ENCODE data around the gene TNFSF11. TPM values are rescaled to one million over a fixed set of nuclear protein-coding genes. Genes with fewer than 3 reads are reported as not detected.

TNFSF11 gene
- total and polyA plus RNA-seq, 4 donors = 0.06 to 0.97 TPM; not detected in 2

DNA sequence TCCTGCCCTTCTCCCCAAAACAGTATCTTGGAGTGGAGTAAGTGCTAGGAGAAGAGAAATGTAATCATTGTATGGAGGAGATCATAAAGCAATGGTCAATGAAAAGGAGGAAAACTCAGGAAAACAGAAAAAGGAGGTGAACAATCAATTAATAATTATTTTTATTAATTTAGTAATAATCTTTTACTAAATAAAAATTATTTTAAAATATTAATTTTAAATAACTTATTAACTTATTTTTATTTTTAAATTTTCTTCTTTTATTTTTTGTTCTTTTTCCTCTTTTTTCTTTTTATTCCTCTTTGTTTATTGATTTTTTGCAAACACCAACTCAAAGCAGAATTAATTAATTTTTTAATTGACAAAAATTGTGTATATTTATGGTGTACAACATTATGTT is 80.3 kb downstream of the TNFSF11 start:
- ATAC-seq (ENCODE audit: insufficient read depth, low FRiP score) = no peak
- TF ChIP-seq, protein P1, sequence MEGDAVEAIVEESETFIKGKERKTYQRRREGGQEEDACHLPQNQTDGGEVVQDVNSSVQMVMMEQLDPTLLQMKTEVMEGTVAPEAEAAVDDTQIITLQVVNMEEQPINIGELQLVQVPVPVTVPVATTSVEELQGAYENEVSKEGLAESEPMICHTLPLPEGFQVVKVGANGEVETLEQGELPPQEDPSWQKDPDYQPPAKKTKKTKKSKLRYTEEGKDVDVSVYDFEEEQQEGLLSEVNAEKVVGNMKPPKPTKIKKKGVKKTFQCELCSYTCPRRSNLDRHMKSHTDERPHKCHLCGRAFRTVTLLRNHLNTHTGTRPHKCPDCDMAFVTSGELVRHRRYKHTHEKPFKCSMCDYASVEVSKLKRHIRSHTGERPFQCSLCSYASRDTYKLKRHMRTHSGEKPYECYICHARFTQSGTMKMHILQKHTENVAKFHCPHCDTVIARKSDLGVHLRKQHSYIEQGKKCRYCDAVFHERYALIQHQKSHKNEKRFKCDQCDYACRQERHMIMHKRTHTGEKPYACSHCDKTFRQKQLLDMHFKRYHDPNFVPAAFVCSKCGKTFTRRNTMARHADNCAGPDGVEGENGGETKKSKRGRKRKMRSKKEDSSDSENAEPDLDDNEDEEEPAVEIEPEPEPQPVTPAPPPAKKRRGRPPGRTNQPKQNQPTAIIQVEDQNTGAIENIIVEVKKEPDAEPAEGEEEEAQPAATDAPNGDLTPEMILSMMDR (IDR thresholded peaks at IDR 0.05; ENCODE audit: control extremely low read depth, extremely low read depth) = no peak
- Histone ChIP-seq H3K4me3 (no peak overlapping the region), H3K9me3 (ENCODE audit: control insufficient read depth in 4 of 4, insufficient read depth in 3 of 4, low read length in 3 of 4) (peaks cover 0 to 2% (median 0%) of the 10 kb centered on the region in 4 donors), H3K27ac (ENCODE audit: low read depth in 1 of 2, low read length in 1 of 2) (no peak overlapping the region), H3K4me1 (ENCODE audit: control insufficient read depth in 5 of 5, insufficient read depth in 5 of 5, low read length in 5 of 5) (peaks cover 0 to 24% (median 0%) of the 10 kb centered on the region in 5 donors), H3K36me3 (ENCODE audit: control insufficient read depth in 4 of 4, insufficient read depth in 4 of 4, low read length in 4 of 4) (no peaks in the 10 kb centered on the region), H3K9ac (ENCODE audit: insufficient read depth in 1 of 2, low read length in 2 of 2) (no peak overlapping the region), H3K27me3 (ENCODE audit: control insufficient read depth in 3 of 3, insufficient read depth in 3 of 3, low read length in 2 of 3) (no peaks in the 10 kb centered on the region)
- no peak for DNase-seq

DNA sequence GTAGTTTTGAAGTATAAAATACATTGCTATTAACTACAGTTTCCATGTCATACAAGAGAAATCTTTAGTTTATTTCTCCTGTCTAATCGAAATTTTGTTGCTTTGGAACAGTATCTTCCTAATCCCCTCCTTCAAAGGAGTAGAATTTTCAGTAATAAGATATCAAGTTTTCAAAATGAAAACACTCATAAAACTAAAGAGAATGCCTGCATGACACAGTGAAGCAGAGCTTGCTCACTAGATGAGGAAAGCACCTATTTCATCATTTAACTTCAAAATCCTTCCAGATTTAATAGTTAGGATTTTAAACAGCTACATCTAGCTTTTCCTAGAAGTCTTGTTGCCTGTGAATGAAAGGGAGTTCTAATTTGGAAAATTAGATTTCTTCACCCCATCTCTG is 80.8 kb downstream of the TNFSF11 start:
- Histone ChIP-seq H3K36me3 (ENCODE audit: control insufficient read depth in 4 of 4, insufficient read depth in 4 of 4, low read length in 4 of 4) (no peaks in the 10 kb centered on the region), H3K27me3 (ENCODE audit: control insufficient read depth in 3 of 3, insufficient read depth in 3 of 3, low read length in 2 of 3) (no peaks in the 10 kb centered on the region), H3K9me3 (ENCODE audit: control insufficient read depth in 4 of 4, insufficient read depth in 3 of 4, low read length in 3 of 4) (peaks cover 0 to 2% (median 0%) of the 10 kb centered on the region in 4 donors), H3K9ac (ENCODE audit: insufficient read depth in 1 of 2, low read length in 2 of 2) (no peak overlapping the region), H3K27ac (ENCODE audit: low read depth in 1 of 2, low read length in 1 of 2) (no peak overlapping the region), H3K4me1 (ENCODE audit: control insufficient read depth in 5 of 5, insufficient read depth in 5 of 5, low read length in 5 of 5) (peaks cover 0 to 19% (median 0%) of the 10 kb centered on the region in 5 donors), H3K4me3 (no peak overlapping the region)
- no peak for ATAC-seq (ENCODE audit: insufficient read depth, low FRiP score)
- 51 to 79% methylated on average over 1 of the region's 1 CpG for WGBS, 2 donors
- no peak for DNase-seq
- TF ChIP-seq, protein P1 (IDR thresholded peaks at IDR 0.05; ENCODE audit: control extremely low read depth, extremely low read depth) = no peak

DNA sequence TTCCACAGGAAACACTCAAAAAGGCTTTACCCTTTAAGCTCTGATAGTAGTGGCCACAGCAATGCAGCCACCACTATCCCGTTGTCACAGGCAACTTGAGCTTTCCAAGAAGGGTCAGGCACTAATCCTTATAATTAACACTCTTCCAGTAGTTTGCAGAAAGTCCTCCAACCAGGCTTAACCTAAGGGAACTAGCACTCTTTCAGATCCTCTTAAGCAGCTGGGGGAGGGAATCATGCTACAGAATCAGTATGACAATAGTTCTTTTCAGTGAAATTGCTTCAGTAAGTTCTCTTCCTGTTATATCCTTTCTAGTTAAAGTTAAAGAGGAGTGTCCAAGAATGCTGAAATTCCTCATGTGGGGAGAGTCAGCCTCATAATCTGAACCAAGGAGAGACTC is 82.2 kb downstream of the TNFSF11 start:
- ATAC-seq (ENCODE audit: insufficient read depth, low FRiP score) = no peak
- DNase-seq = peak in 1 of 3 donors; percentile 21
- no peak overlapping the region for H3K4me3 ChIP-seq
- no peaks in the 10 kb centered on the region for H3K27me3 ChIP-seq (ENCODE audit: control insufficient read depth in 3 of 3, insufficient read depth in 3 of 3, low read length in 2 of 3)
- WGBS, 2 donors = 41 to 60% methylated on average over 1 of the region's 1 CpG
- H3K4me1 ChIP-seq (ENCODE audit: control insufficient read depth in 5 of 5, insufficient read depth in 5 of 5, low read length in 5 of 5) = peaks cover 0 to 9% (median 0%) of the 10 kb centered on the region in 5 donors
- no peaks in the 10 kb centered on the region for H3K36me3 ChIP-seq (ENCODE audit: control insufficient read depth in 4 of 4, insufficient read depth in 4 of 4, low read length in 4 of 4)
- H3K27ac ChIP-seq (ENCODE audit: low read depth in 1 of 2, low read length in 1 of 2) = no peak overlapping the region
- no peaks in the 10 kb centered on the region for H3K9me3 ChIP-seq (ENCODE audit: control insufficient read depth in 4 of 4, insufficient read depth in 3 of 4, low read length in 3 of 4)
- H3K9ac ChIP-seq (ENCODE audit: insufficient read depth in 1 of 2, low read length in 2 of 2) = no peak overlapping the region
- TF ChIP-seq, protein P1 (IDR thresholded peaks at IDR 0.05; ENCODE audit: control extremely low read depth, extremely low read depth) = no peak

DNA sequence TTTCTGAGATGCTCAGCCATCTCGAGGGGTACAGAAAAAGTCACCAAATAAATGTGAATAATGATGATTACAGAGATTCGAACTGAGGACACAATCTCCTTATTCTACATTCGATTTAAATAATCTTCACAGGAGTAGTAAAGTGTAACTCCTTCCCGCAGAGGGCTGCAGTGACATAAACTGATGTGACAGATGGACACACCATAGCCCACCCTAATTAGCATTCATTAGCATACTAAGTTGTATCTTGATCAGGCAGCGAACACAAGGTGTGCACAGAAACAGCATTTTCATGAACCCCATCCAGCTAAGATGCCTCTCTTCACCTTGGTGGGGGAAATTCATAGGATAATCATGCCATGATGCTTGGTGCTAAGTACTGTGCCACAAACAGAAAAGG is 83.0 kb downstream of the TNFSF11 start:
- Histone ChIP-seq H3K4me1 (ENCODE audit: control insufficient read depth in 5 of 5, insufficient read depth in 5 of 5, low read length in 5 of 5) (peaks cover 0 to 9% (median 0%) of the 10 kb centered on the region in 5 donors), H3K9ac (ENCODE audit: insufficient read depth in 1 of 2, low read length in 2 of 2) (no peak overlapping the region), H3K9me3 (ENCODE audit: control insufficient read depth in 4 of 4, insufficient read depth in 3 of 4, low read length in 3 of 4) (no peaks in the 10 kb centered on the region), H3K27me3 (ENCODE audit: control insufficient read depth in 3 of 3, insufficient read depth in 3 of 3, low read length in 2 of 3) (no peaks in the 10 kb centered on the region), H3K27ac (ENCODE audit: low read depth in 1 of 2, low read length in 1 of 2) (no peak overlapping the region), H3K36me3 (ENCODE audit: control insufficient read depth in 4 of 4, insufficient read depth in 4 of 4, low read length in 4 of 4) (no peaks in the 10 kb centered on the region), H3K4me3 (no peak overlapping the region)
- 89 to 90% methylated on average over 5 of the region's 5 CpGs for WGBS, 2 donors
- TF ChIP-seq, protein P1 (IDR thresholded peaks at IDR 0.05; ENCODE audit: control extremely low read depth, extremely low read depth) = no peak
- ATAC-seq (ENCODE audit: insufficient read depth, low FRiP score) (no peak), DNase-seq (no peak)
